Mammary epithelial cell (primary cell): ENCODE data around the gene EPHB2.

Experiments
- CTCF ChIP-seq, 2 donors: IDR thresholded peaks in 1 of 2; conservative IDR thresholded peaks in 1 of 2; 2 replicates each; pipeline ENCODE4 v1.5.1; 2011 to 2012; ENCODE audit warnings: inconsistent platforms in 2 of 2, low read length in 2 of 2, mild to moderate bottlenecking in 2 of 2, control low read depth in 1 of 2, low read depth in 1 of 2; ENCODE audit not compliant: insufficient read depth in 1 of 2; ENCODE audit errors: extremely low read depth in 1 of 2
- EZH2 ChIP-seq: IDR thresholded peaks from 2 replicates; pipeline ENCODE4 v1.6.1; 2012; ENCODE audit warnings: low read length, inconsistent platforms, borderline replicate concordance

- TF ChIP-seq CTCF (conservative IDR thresholded peaks at IDR 0.05 in 1 of 2, IDR thresholded peaks at IDR 0.05 in 1 of 2; ENCODE audit: extremely low read depth in 1 of 2, insufficient read depth in 1 of 2, low read depth in 1 of 2, low read length in 2 of 2) (no peak), EZH2 (no peak)
Measured at GRCh38 chr1:22955146-22955545, 244.5 kb downstream of the EPHB2 start.
